Karpas-422 (cell line): ENCODE results near the gene PTPN7. TPM values are rescaled to one million over a fixed set of nuclear protein-coding genes. Genes with fewer than 3 reads are reported as not detected.
A peak's percentile ranks its signal among the peaks of the same experiment; 100 is the strongest.

Experiments
- DNase-seq: peaks from one replicate; pipeline ENCODE4 v3.0.0-alpha.2; 2015
- H2AFZ ChIP-seq: fragments of 200-600 bp; sonication (generic); 2 replicates; pipeline ENCODE4 v1.6.1; 2014; ENCODE audit warnings: antibody characterized with exemption, low read length, mixed read lengths
- H3K27ac ChIP-seq: fragments of 200-600 bp; sonication (generic); 2 replicates; pipeline ENCODE4 v1.5.1; 2014; ENCODE audit warnings: mild to moderate bottlenecking, low read length, moderate library complexity
- H3K27me3 ChIP-seq: fragments of 200-600 bp; sonication (generic); 2 replicates; pipeline ENCODE4 v1.6.1; 2014; ENCODE audit warnings: low read length, mixed read lengths
- H3K36me3 ChIP-seq: fragments of 200-600 bp; sonication (generic); 2 replicates; pipeline ENCODE4 v1.6.1; 2014; ENCODE audit warnings: low read length, mixed read lengths; ENCODE audit not compliant: insufficient read depth
- H3K4me1 ChIP-seq: fragments of 200-600 bp; sonication (generic); 2 replicates; pipeline ENCODE4 v1.6.1; 2014; ENCODE audit warnings: mild to moderate bottlenecking, low read length, mixed read lengths
- H3K4me2 ChIP-seq: fragments of 200-600 bp; sonication (generic); 2 replicates; pipeline ENCODE4 v1.6.1; 2014; ENCODE audit warnings: low read length, low read depth, mild to moderate bottlenecking; ENCODE audit not compliant: poor library complexity, severe bottlenecking
- H3K4me3 ChIP-seq: fragments of 200-600 bp; sonication (generic); 2 replicates; pipeline ENCODE4 v1.5.1; 2014; ENCODE audit warnings: mild to moderate bottlenecking, antibody characterized with exemption, low read length, mixed read lengths
- H3K79me2 ChIP-seq: fragments of 200-600 bp; sonication (generic); 2 replicates; pipeline ENCODE4 v1.6.1; 2014; ENCODE audit warnings: mild to moderate bottlenecking, low read length, mixed read lengths
- H3K9ac ChIP-seq: fragments of 200-600 bp; sonication (generic); 2 replicates; pipeline ENCODE4 v1.6.0; 2014; ENCODE audit warnings: low read length
- H3K9me2 ChIP-seq: fragments of 200-600 bp; sonication (generic), shearing (Covaris generic); replicated peaks from 2 replicates; pipeline ENCODE4 v1.6.0; 2014; ENCODE audit warnings: mild to moderate bottlenecking, low read length, moderate library complexity; ENCODE audit not compliant: insufficient read depth
- H3K9me3 ChIP-seq: fragments of 300-700, 200-600 bp; sonication (generic); 2 replicates; pipeline ENCODE4 v1.6.1; 2014; ENCODE audit warnings: low read length, mixed read lengths
- H4K20me1 ChIP-seq: fragments of 200-600 bp; sonication (generic); 2 replicates; pipeline ENCODE4 v1.6.1; 2014; ENCODE audit warnings: mild to moderate bottlenecking, antibody characterized with exemption, low read length, low read depth; ENCODE audit not compliant: insufficient read depth
- total RNA-seq: library from RNA; depleted of rRNA; stranded (reverse); fragments of >200 nt; shearing (Covaris generic); gene quantifications from 2 replicates; pipeline ENCODE4 v1.2.3, GENCODE V29; 2014; ENCODE audit warnings: low replicate concordance; rRNA removed

PTPN7 gene
- total RNA-seq, result 33.4 and 39.2 TPM in 2 replicates

DNA sequence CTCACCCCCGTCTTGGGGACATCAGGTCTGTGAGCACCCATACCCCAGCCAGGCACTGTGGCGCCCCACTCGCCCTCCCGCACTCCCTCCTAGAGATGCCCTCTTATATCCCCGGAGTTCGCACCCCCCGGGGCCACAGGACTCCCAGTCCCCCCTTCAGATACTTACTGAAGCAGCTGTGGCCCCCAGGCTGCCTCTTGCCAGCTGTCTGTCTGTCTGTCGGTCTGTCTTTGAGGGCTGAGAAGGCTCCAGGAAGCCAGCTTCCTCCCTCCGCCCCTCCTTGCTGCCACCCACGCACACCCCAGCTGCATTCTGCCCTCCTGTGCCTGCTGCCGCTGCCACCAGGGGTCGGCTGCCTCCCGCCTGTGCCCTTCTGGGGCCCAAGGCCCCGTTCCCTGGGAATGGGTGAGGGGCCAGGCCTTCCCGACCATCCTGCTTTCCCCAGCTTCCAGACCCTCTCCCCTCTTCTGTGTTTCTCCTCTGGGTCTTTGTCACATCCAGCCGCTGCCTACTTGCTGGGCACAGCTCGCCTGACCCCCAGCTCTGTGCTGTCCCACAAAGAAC lies at the start of gene PTPN7:
PTPN7 (minus strand) TSS at position 226 of the 564 bp plus-strand sequence. CDS start 1,200 bp downstream, outside the sequence.
- H3K79me2 ChIP-seq, result 0 out of 2 replicates have a peak, but pooled peaks cover 4% of the 10 kb centered on the region
- H3K36me3 ChIP-seq, result no peaks in the 10 kb centered on the region
- H3K4me3 ChIP-seq, result peak within 1 kb of the TSS; percentile 82
- no peaks in the 10 kb centered on the region for H3K9me3 ChIP-seq
- peak; percentile 88 for DNase-seq
- H3K9me2 ChIP-seq, result no peaks in the 10 kb centered on the region
- peak within 1 kb of the TSS; percentile 91 for H3K27ac ChIP-seq
- peak within 1 kb of the TSS; percentile 27; the same call in 1 of the 2 replicates for H2AFZ ChIP-seq
- H4K20me1 ChIP-seq, result no peaks in the 10 kb centered on the region; the same call in 1 of the 2 replicates
- H3K27me3 ChIP-seq, result no peaks in the 10 kb centered on the region
- H3K9ac ChIP-seq, result peak within 1 kb of the TSS; percentile 85
- peak within 1 kb of the TSS; percentile 90 for H3K4me2 ChIP-seq
- peaks cover 62% of the 10 kb centered on the region for H3K4me1 ChIP-seq

GRCh38 chr1:202208351-202208857 lies 48.0 kb upstream of the PTPN7 start:
- Histone ChIP-seq H3K9me2 (no peaks in the 10 kb centered on the region), H3K4me2 (no peak overlapping the region), H2AFZ (no peak overlapping the region), H3K27ac (no peak overlapping the region), H3K27me3 (no peaks in the 10 kb centered on the region), H3K36me3 (no peaks in the 10 kb centered on the region), H3K79me2 (no peaks in the 10 kb centered on the region), H3K4me1 (no peaks in the 10 kb centered on the region), H3K9me3 (no peaks in the 10 kb centered on the region; the same call in 1 of the 2 replicates), H3K4me3 (no peak overlapping the region), H4K20me1 (no peaks in the 10 kb centered on the region), H3K9ac (no peak overlapping the region)
- no peak for DNase-seq

DNA sequence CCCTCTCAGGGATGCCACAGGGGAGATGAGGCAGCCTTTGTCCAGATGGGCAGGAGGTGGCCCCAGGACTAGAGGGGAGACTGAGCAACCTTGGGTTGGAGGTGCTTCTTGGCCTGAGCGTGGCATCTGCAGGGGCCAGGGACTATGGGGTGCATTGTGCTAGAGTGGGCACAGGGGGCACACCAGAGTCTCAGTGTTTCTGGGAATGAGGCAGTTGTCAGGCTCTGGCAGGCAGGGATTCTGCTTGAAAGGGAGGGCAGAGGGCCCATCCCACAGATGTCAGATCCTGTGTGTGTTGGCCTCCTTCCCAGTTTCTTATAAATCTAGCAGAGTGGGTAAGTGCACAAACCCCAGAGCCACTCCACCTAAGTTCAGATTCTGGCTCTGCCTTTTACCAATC lies 46.9 kb upstream of the PTPN7 start:
- Histone ChIP-seq H3K36me3 (no peaks in the 10 kb centered on the region), H3K4me3 (no peak overlapping the region), H4K20me1 (no peaks in the 10 kb centered on the region), H3K9me3 (no peaks in the 10 kb centered on the region; the same call in 1 of the 2 replicates), H2AFZ (no peak overlapping the region), H3K4me2 (no peak overlapping the region), H3K9me2 (no peaks in the 10 kb centered on the region), H3K9ac (no peak overlapping the region), H3K79me2 (no peaks in the 10 kb centered on the region), H3K27me3 (no peaks in the 10 kb centered on the region), H3K4me1 (no peaks in the 10 kb centered on the region), H3K27ac (no peak overlapping the region)
- DNase-seq, result no peak

DNA sequence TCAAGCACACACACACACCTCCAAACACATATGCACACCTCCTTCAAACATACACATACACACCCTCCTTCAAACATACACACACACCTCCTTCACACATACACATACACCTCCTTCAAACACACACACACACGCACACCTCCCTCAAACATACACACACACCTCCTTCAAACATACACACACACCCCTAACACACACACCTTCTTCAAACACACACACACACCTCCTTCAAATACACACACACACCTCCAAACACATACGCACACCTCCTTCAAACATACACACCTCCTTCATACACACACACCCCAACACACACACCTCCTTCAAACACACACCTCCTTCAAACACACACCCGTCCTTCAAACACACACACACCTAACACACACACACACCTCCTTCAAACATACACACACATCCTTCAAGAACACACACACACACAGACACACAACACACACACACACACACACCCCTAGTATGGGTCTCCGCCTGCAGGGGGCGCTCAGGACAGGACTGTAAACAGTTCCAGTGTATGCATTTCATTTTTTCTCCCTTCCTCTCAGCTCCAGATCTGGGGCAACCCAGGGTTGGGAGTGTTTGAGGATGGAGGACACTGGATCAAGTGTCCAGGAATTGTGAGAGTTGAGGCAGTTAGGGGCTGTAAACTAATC lies 45.3 kb upstream of the PTPN7 start:
- peak; percentile 52 for DNase-seq
- no peaks in the 10 kb centered on the region for H3K4me1 ChIP-seq
- no peaks in the 10 kb centered on the region for H3K9me2 ChIP-seq
- H3K4me3 ChIP-seq, result no peak overlapping the region
- no peak overlapping the region for H2AFZ ChIP-seq
- H4K20me1 ChIP-seq, result no peaks in the 10 kb centered on the region
- no peak overlapping the region for H3K4me2 ChIP-seq
- no peaks in the 10 kb centered on the region for H3K27me3 ChIP-seq
- H3K27ac ChIP-seq, result no peak overlapping the region
- no peak overlapping the region for H3K9ac ChIP-seq
- no peaks in the 10 kb centered on the region for H3K36me3 ChIP-seq
- H3K79me2 ChIP-seq, result no peaks in the 10 kb centered on the region
- no peaks in the 10 kb centered on the region; the same call in 1 of the 2 replicates for H3K9me3 ChIP-seq

DNA sequence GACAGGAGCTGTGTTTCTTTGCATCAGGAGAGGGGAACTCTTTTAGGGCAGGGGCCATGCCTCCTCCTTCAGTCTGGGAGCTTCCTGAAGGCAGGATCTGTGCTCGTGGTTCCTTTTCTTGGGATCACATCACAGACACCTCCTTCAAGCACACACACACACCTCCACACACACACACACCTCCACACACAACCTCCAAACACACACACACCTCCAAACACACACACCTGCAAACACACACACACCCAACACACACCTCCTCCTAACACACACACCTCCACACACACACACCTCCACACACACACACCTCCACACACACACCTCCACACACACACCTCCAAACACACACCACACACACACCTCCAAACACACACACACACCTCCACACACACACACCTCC lies 43.7 kb upstream of the PTPN7 start:
- no peaks in the 10 kb centered on the region for H3K79me2 ChIP-seq
- H3K27ac ChIP-seq, result no peak overlapping the region
- no peak for DNase-seq
- H3K9ac ChIP-seq, result no peak overlapping the region
- H3K36me3 ChIP-seq, result no peaks in the 10 kb centered on the region
- H3K9me3 ChIP-seq, result no peaks in the 10 kb centered on the region; the same call in 1 of the 2 replicates
- H2AFZ ChIP-seq, result no peak overlapping the region
- H3K4me1 ChIP-seq, result no peaks in the 10 kb centered on the region
- no peaks in the 10 kb centered on the region for H3K9me2 ChIP-seq
- no peak overlapping the region for H3K4me3 ChIP-seq
- H3K27me3 ChIP-seq, result no peaks in the 10 kb centered on the region
- no peak overlapping the region for H3K4me2 ChIP-seq
- no peaks in the 10 kb centered on the region for H4K20me1 ChIP-seq

- Histone ChIP-seq H2AFZ (no peak overlapping the region), H3K4me1 (no peaks in the 10 kb centered on the region), H4K20me1 (no peaks in the 10 kb centered on the region), H3K9me3 (no peaks in the 10 kb centered on the region; the same call in 1 of the 2 replicates), H3K27me3 (no peaks in the 10 kb centered on the region), H3K9me2 (no peaks in the 10 kb centered on the region), H3K9ac (no peak overlapping the region), H3K4me2 (no peak overlapping the region), H3K36me3 (no peaks in the 10 kb centered on the region), H3K27ac (no peak overlapping the region), H3K4me3 (no peak overlapping the region), H3K79me2 (no peaks in the 10 kb centered on the region)
- DNase-seq, result peak; percentile 57
Measured at GRCh38 chr1:202203238-202204039, 43.0 kb upstream of the PTPN7 start.

DNA sequence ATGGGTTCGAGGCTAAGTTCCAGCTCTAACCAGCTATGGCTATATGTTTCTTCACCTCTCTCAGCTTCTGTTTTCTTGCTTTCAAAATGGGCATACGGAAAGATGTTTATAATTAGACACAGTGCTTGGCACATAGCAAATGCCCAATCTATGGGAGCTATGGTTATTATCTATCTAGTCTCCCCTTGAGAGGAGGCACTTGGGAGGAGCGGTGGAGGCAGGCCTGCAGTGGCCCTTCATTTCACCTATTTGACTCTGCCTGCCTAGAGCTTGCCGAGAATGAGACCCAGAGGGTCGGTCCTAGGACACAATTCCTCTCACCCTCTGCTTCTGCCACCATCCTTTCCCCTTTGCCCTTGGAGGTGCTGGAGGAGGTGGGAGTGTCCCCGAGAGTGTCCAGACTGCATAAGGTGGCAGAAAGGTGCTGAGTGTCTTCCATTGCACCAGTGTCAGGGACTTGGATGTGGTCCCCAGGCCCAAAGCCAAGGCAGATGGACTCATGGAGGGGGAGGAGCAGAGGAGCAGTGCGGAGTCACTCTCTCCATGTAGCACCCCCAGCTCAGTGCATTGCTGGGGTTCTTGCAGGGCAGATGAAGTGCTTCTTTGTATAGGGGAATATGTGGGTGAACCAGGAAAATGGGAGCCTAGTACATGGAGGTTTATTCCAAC lies 42.2 kb upstream of the PTPN7 start:
- H3K9ac ChIP-seq, result no peak overlapping the region
- no peak overlapping the region for H3K4me2 ChIP-seq
- no peak overlapping the region for H3K4me3 ChIP-seq
- no peaks in the 10 kb centered on the region for H4K20me1 ChIP-seq
- no peaks in the 10 kb centered on the region for H3K9me2 ChIP-seq
- H3K36me3 ChIP-seq, result no peaks in the 10 kb centered on the region
- no peak overlapping the region for H2AFZ ChIP-seq
- H3K9me3 ChIP-seq, result no peaks in the 10 kb centered on the region; the same call in 1 of the 2 replicates
- no peak overlapping the region for H3K27ac ChIP-seq
- no peak for DNase-seq
- no peaks in the 10 kb centered on the region for H3K4me1 ChIP-seq
- H3K79me2 ChIP-seq, result no peaks in the 10 kb centered on the region
- H3K27me3 ChIP-seq, result no peaks in the 10 kb centered on the region
